Right hindlimb (tissue), 1 donor: ENCODE measurements around the gene GLRA2.

ENCODE experiments used
- DNase-seq: peaks from one replicate; pipeline ENCODE4 v3.0.0-alpha.2; 2018

The GLRA2 gene

DNA sequence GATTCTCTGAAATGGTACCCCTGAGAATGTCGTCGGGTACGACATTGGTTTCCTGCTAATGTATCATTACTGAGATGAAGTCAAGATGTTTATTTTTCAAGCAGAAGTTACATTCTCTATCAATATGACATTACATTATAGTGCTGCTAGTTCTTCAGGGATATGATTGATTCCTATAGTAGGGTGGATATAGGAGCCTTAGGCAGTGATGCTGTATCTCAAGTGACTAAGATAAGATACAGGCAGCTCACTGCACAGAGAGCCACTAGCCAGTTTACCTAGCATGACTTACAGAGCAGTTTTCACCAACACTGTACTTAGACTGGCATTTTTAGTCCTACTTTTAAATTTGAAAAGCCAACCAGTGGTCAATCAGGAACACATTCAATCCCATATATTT, 188.6 kb downstream of the GLRA2 start:
- no peak for DNase-seq

DNA sequence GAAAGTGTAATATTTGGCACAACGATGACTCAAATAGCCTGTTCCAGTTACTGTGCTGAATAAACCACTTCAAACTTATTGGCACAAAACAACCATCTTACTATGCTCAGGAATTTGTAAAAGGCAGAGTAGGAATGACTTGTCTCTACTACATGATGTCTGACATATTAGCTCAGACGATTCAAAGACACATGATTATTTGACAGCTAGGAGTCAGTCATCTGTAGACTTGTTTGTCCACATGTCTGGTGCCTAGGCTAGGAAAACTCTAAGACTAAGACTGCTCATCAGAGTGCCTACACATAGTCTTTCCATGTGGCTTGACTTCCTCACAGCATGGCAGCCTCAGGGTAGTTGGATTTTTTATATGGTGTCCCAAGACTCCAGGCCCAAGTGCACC, 189.1 kb downstream of the GLRA2 start:
- no peak for DNase-seq

DNA sequence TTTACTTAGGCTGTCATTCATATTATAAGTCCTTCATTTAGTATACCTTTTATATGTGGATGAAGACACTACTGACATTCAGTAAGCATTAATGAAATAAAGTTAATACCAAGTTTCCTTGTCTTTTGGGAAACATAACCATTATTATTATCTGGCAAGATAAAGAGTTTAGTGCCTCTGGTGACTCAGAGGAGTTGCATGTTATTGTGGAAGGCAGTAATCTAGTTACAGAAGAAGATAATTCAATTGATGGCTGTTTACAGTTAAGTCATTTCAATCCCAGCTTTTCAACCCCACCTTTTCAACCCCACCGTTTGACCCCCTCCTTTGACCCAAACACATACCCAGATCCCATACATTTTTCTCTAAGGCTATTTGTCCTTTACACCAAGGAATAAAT, 199.7 kb downstream of the GLRA2 start:
- no peak for DNase-seq

DNA sequence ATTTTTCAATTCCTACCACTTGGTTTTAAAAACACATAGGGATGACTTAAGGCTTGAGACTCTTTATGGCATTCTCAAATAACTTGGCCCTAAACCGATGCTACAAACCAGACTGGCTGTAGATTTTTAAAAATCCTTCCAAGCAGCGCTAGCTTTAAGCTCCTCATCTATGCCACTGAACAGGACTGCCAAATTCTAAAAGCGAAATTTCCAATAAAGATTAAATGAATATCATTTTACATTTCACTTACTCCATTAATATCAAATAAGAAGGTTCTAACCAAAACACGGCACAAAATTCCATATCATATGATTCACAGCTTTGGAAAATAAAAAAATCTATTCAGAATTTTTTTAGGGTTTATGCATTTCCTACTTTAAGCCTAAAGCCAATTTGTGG, 209.3 kb downstream of the GLRA2 start:
- no peak for DNase-seq

DNA sequence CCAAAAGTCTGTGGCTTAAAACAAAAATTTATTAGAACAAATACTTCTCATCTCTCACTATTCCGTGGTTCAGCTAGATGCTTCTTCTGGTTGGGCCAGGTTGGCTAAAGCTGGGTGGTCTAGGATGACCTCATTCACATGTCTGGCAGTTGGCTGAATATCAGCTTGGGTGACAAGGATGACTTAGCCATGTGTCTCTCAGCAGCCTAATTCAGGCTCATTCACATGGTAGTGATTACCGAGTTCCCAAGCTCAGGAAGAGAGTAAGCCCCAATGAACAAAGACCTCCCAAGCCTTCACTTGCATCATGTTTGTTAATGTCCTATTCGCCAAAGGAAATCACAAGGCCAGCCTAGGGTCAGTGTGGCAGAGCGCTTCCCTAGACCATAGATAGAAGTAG, 224.1 kb downstream of the GLRA2 start:
- DNase-seq: no peak

DNA sequence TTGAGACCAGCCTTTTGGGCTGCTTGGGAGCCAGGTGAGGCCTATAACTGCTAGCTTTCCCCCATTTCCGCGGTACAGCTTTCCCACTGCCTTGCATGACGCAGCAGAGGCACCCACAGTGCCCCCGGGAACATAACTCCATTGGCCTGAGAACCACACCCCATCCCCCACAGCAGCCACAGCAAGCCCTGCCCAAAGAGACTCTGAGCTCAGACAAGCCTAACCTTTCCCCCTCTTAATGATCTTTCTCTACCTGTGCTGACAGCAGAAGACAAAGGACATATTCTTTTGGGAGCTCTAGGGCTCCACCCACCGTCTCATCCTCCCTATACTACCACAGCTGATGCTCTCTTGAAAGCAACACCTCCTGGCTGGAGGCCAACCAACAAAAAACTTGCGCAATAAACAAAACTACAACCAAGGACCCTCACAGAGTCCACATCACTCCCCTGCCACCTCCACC, 228.7 kb downstream of the GLRA2 start:
- DNase-seq: no peak

DNA sequence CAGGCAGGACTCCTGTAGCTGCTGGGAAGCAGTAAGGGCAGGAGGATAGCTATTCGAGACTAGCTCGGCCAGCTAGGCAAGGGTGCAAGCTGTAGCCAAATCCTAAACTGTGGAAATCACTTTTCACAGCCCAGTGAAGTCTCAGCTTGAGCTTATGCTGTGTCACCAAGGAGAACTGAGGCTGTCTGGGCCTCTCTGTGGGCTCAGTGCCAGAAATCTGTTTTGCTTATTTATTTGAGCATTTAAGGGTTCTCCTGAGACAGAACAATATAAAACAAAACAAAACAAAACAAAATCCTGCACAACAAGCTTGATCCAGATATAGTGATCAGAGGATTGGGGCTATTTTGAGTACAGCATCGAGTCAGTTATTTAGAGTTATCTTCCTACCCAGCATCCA, 246.1 kb downstream of the GLRA2 start:
- DNase-seq: peak; percentile 25

DNA sequence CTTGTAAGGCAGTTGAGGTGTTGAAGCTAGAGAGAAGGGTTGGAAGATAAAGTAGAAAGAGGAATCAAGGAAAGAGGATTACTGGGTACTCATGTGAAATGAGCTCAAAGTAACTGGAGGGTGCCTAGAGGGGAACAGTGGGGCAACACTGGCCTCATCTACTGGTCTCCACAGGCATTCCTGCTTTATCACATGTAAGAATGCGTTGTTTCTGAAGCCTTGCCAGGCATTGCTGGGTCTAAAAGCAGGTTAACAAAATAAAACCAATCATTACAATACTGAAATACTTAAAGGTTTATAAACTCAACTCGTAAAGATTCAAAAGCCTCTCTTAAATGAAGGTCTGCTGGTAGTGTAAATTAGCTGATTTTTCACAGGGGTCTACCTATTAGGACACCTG, 247.6 kb downstream of the GLRA2 start:
- no peak for DNase-seq

DNA sequence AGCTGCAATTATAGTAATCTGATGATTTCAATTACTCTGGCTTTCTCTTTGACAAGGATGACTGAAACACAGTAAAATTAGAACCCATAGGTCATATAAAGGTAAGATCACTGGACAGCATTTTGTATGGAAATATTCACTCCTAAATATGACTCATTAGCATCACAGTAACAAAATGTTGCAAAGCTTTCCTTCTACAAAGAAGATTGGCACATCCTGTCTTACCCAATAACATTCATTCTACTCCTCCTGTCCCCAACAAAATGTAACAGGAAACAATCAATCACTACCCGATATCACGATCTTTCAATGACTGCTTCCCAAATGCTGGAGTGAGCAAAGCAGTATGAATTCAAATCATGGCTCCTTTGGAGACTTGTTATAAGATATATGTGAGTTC, 248.2 kb downstream of the GLRA2 start:
- no peak for DNase-seq

DNA sequence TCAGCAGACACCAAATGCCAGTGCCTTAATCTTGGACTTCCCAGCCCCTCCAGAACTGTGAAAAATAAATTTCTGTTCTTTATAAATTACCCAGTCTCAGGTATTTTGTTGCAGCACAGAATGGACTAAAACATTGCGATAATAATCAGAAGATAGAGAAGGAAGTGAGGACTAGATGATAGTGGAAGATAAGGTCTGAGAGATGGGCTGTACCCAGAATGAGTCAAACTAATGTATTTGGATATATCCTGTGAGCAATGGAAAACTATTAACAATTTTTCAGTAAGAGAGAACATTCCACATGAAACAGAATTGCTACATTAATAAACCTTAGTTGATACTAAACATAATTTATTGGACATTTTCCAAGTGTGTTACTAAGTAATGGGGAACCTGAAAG, 250.2 kb downstream of the GLRA2 start:
- no peak for DNase-seq
